SK-N-MC (cell line): ENCODE measurements around the gene ST6GAL1.

Source experiments
- DNase-seq: peaks from one replicate; pipeline ENCODE4 v3.0.0-alpha.2; 2011; ENCODE audit warnings: low read depth, low spot score
- H3K27ac ChIP-seq: fragments of 200-600 bp; sonication (generic); 2 replicates; pipeline ENCODE4 v1.5.1; 2016; ENCODE audit warnings: mixed run types
- H3K36me3 ChIP-seq: fragments of 200-600 bp; sonication (generic); 2 replicates; pipeline ENCODE4 v1.6.1; 2017; ENCODE audit warnings: antibody characterized with exemption, low read length, mixed read lengths; ENCODE audit not compliant: insufficient read depth
- H3K4me3 ChIP-seq: fragments of 200-600 bp; sonication (generic); 2 replicates; pipeline ENCODE4 v1.5.1; 2016
- H3K9ac ChIP-seq: fragments of 200-600 bp; sonication (generic); 2 replicates; pipeline ENCODE4 v1.8.0; 2017; ENCODE audit warnings: mixed run types, mixed read lengths; ENCODE audit not compliant: insufficient read length
- H3K9me3 ChIP-seq: fragments of 200-600 bp; sonication (generic); 2 replicates; pipeline ENCODE4 v1.6.1; 2017; ENCODE audit warnings: low read depth, mild to moderate bottlenecking, antibody characterized with exemption, low read length, moderate library complexity, mixed read lengths
- EZH2 ChIP-seq: fragments of 200-600 bp; sonication (generic); IDR thresholded peaks from one replicate; pipeline ENCODE4 v1.6.1; 2017; ENCODE audit warnings: antibody characterized with exemption
- FOXP2 ChIP-seq: optimal IDR thresholded peaks from 2 replicates; pipeline ENCODE3; 2011; ENCODE audit warnings: mild to moderate bottlenecking, moderate library complexity; ENCODE audit not compliant: insufficient read depth; ENCODE audit errors: extremely low read length, control extremely low read depth
- POLR2AphosphoS5 ChIP-seq: IDR thresholded peaks from 2 replicates; pipeline ENCODE4 v1.6.1; 2012; ENCODE audit warnings: mild to moderate bottlenecking, low read depth, low read length, borderline replicate concordance

ST6GAL1 gene

DNA sequence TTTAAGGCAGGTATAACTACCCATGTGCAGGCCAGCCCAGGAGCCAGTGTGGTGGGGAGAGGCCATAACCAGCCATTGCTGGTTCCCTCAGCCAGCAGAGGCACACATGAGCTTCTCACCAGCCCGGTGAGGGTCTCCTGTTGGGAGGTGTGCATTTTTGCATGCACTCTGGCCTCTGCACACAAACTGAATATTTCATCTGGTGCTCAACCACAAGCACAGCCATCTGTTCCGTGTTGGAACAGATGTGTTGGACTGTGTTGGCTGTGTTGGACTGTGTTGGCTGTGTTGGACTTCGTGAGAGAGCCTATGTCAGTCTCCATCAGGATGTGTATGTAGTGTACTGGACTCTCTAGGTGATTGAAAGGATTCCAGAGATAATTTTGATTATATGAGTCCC is 141.8 kb downstream of the ST6GAL1 start:
- no peak overlapping the region for H3K27ac ChIP-seq
- TF ChIP-seq EZH2 = no peak
- no peak for TF ChIP-seq FOXP2
- no peak overlapping the region for H3K9ac ChIP-seq
- DNase-seq = no peak
- no peaks in the 10 kb centered on the region for H3K9me3 ChIP-seq
- peaks cover 15% of the 10 kb centered on the region for H3K36me3 ChIP-seq
- H3K4me3 ChIP-seq = peak overlapping the region; percentile 42; the same call in 1 of the 2 replicates

DNA sequence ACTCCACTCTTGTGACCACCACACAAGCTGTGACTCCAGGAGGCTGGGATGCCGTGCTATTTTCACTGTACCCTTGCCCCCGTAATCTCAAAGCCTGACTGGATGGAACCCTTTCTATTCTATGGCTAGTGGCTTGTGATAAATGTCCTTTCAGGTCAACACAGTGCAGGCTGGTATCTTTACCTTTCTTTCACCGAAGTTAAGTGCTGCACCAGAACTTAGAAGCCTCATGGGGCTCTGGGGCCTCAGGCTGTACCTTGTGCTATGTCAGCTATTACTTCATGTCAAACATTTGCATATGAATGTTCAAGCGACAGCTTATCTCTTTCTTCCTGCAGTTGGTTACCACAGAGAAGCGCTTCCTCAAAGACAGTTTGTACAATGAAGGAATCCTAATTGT is 142.2 kb downstream of the ST6GAL1 start:
- Histone ChIP-seq H3K36me3 (peaks cover 15% of the 10 kb centered on the region), H3K4me3 (peak overlapping the region; percentile 42), H3K27ac (0 out of 2 replicates have a peak overlapping the region, but pooled peaks have one; percentile 6), H3K9me3 (no peaks in the 10 kb centered on the region), H3K9ac (no peak overlapping the region)
- peak; percentile 79 for DNase-seq
- TF ChIP-seq FOXP2 = no peak
- no peak for TF ChIP-seq EZH2
- TF ChIP-seq POLR2AphosphoS5 = no peak

DNA sequence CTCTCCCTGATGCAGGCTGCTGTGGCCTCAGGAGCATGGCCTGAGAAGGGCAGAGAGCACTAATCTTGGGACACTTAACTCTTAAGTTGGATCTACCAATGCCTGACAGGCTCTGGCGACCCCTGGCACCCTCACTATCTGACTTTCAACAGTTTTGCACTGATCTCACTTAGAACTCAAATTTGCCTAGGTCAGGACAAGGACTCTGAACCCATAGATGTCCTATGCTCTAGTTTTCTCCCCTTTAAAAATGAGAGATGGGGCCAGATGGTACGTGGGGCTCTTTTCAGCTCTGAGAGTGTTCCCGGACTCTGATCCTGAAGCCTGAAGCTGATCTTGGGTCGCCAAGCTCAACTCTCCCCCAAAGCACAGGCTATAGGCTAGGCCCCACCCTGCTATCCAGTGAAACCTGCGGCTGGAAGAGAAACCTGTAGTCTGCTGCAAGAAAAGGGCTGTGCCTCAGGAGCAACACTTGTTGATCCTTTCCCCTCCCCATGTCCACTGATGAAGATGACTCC is 143.3 kb downstream of the ST6GAL1 start:
- no peak for DNase-seq
- H3K9ac ChIP-seq = no peak overlapping the region
- H3K36me3 ChIP-seq = peaks cover 15% of the 10 kb centered on the region
- H3K9me3 ChIP-seq = no peaks in the 10 kb centered on the region
- no peak overlapping the region for H3K27ac ChIP-seq
- TF ChIP-seq POLR2AphosphoS5 (no peak), FOXP2 (no peak), EZH2 (no peak)
- no peak overlapping the region for H3K4me3 ChIP-seq

DNA sequence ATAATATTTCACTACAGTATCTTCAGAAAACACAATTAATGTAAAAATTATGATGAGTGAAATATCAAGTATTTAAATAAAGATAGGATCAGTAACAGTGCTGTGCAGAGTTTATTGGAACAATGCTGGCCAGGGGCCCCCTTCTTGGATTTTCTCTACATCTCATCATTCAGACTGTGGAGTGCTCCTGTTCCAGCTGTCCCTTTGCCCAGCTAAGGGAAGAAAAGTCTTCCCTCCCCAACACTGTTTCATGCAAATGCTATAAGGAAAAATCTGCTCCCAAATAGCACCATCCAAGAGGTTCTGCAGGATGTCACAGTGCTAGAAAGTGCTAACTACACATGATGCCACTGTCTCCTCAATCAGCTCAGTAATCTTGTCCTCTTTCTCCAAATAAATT is 144.5 kb downstream of the ST6GAL1 start:
- no peak for TF ChIP-seq EZH2
- no peak for TF ChIP-seq FOXP2
- TF ChIP-seq POLR2AphosphoS5 = no peak
- no peak overlapping the region for H3K27ac ChIP-seq
- H3K4me3 ChIP-seq = no peak overlapping the region
- no peak overlapping the region for H3K9ac ChIP-seq
- no peaks in the 10 kb centered on the region for H3K9me3 ChIP-seq
- DNase-seq = no peak
- H3K36me3 ChIP-seq = peaks cover 10% of the 10 kb centered on the region

- Histone ChIP-seq H3K27ac (no peak overlapping the region), H3K4me3 (no peak overlapping the region), H3K9me3 (no peaks in the 10 kb centered on the region), H3K36me3 (peaks cover 8% of the 10 kb centered on the region), H3K9ac (no peak overlapping the region)
- DNase-seq = no peak
- TF ChIP-seq POLR2AphosphoS5 (no peak), FOXP2 (no peak), EZH2 (no peak)
These were observed 146.0 kb downstream of the ST6GAL1 start for GRCh38 chr3:187076297-187076696.

GRCh38 chr3:187077085-187077484 is 146.8 kb downstream of the ST6GAL1 start:
- no peak overlapping the region for H3K9ac ChIP-seq
- no peak overlapping the region for H3K27ac ChIP-seq
- TF ChIP-seq EZH2 = no peak
- TF ChIP-seq FOXP2 = no peak
- no peak for TF ChIP-seq POLR2AphosphoS5
- H3K9me3 ChIP-seq = no peaks in the 10 kb centered on the region
- no peak overlapping the region for H3K4me3 ChIP-seq
- DNase-seq = no peak
- H3K36me3 ChIP-seq = peaks cover 8% of the 10 kb centered on the region

DNA sequence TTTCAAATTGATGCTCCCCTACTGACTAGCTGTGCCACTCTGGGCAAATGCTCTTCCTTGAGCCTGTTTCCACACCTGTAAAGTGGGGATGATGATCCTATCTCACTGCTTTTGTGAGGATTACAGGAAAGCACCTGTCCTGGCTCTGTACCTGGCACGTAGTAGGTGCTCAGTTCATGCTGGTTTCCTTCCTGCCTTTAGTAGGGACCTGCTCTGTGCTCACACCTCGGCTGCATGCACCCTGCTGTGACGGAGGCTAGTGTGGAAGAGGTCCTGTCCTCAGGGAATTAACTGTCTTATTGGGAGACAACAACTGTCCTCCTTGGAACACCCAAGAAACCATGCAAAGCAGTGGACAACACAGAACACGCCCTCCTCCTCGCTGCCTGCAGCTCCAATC is 147.2 kb downstream of the ST6GAL1 start:
- peaks cover 8% of the 10 kb centered on the region for H3K36me3 ChIP-seq
- TF ChIP-seq FOXP2 (no peak), POLR2AphosphoS5 (no peak), EZH2 (no peak)
- H3K27ac ChIP-seq = no peak overlapping the region
- H3K9ac ChIP-seq = no peak overlapping the region
- no peak for DNase-seq
- H3K4me3 ChIP-seq = no peak overlapping the region
- no peaks in the 10 kb centered on the region for H3K9me3 ChIP-seq

DNA sequence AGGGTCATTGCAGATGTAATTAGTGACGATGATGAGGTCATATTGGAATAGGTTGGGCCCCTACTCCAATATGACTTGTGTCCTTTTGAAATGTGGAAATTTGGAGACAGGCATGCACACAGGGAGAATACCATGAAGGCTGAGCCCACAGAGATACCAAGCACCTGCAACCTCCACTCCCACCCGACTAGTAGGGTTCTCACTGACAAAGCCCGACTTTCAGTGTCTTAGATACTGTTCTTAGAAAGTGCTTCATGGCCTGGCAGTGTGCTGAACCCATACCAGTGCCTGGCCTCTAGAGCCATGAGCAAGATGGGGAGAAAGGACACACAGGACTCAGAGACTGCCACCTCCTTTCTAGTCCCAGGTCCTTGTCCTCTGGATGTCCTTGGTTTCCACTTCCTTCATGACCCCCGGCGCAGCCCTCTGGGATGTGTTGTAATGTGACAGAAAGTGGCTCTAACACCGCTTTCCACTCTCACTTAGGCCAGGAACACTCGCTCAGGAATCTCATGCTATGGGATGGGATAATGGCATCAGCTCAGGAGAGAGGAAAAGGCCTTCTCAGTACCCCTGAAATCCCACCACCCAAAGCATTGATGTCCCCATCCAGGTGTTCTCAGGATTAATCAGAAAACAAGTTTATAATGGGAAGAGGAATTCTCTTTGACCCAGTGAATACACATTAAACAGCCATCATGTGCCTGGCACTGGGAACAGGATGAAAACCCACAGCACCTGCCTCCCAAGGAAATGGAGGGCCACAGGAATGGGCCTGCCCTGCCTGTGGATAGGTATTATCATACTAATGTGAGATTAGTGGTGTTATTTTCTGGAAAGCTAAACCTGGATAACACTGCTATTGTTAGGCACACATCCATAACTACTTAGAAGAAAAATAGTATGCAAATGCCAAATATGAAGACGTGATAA is 149.0 kb downstream of the ST6GAL1 start:
- TF ChIP-seq POLR2AphosphoS5 = no peak
- TF ChIP-seq EZH2 = no peak
- TF ChIP-seq FOXP2 = no peak
- no peak for DNase-seq
- H3K27ac ChIP-seq = no peak overlapping the region
- no peak overlapping the region for H3K4me3 ChIP-seq
- H3K9me3 ChIP-seq = no peaks in the 10 kb centered on the region
- no peaks in the 10 kb centered on the region; the same call in 1 of the 2 replicates for H3K36me3 ChIP-seq
- H3K9ac ChIP-seq = no peak overlapping the region
